ENCODE data around the gene TMEM271.
"Not testable (repeated sequence)": the region's sequence is repeated elsewhere in the genome, so short reads cannot be mapped to it uniquely, and the experiment has no call there.

The TMEM271 gene

GRCh38 chr4:578451-579443 is 2.7 kb upstream of the TMEM271 start:
- DNase-seq (ENCODE audit: low read depth in 3 of 3) = no peak

DNA sequence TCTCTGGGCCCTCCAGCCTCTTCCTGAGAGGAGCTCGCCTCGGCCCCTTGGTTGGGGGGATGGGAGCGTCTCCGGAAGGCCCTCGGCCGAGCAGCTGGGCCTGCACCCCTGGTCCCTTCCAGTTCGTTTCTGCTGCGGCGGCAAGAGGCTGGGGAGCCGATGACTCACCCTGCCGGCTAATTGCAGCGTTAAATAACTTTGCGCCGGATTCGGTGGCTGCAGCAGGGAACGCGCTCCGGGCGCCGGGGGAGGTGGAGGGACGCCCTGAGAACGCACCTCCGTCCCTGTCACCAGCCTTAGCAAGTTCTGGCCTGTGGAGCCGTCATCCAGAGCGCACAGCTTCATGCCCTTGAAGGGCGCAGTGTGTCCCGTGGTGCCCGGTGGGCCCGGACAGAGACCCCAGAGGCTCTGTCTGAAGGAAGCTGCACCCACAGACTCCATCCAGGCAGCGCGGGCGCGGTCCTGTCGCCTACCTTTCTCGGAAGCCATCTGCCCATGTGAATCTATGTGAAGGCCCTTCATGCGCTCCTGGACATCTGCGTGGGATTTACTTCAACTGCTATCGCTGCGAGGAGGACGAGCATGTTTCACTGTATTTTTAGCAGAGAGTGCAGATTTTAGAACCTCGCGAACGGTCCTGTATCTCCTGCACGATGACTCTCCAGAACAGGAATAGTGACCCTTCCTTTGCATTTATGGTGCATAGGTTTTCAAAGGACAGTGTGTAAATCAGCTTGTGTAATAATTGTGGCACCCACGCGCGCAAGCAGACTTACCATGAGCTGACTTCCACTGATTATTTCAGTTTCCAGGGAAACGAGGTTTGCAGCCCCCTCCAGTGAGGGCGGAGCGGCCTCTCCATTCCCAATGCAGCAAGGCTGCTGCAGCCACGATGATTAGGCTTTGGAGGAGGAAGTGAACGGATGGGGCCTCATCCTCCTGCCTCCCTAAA is 1.7 kb upstream of the TMEM271 start:
- no peak for DNase-seq (ENCODE audit: low read depth in 3 of 3)

DNA sequence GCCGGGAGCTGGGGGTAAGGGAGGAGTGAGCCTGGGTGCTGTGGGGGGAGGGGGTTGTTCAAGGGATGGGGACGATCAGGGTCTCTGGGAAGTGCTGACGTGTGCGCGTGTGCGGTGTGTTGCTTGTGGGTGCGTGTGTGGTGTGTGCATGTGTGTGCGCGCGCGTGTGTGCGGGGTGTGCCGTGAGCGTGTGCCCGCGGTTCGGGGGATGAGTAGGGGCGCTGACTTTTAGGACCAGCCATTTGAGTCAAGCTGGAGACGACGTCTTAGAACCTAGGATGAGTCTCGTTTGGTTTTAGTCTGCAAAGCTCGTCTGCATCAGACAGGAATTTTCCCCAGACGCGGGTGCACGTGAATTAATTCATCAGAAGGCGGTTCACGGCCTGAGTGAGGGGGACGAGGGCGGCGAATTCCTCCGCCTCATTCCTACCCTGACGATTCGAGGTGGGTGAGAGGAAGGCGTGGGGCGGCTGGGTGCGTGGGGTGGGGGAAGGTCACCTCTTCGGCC is 950 bp upstream of the TMEM271 start:
- no peak for DNase-seq (ENCODE audit: low read depth in 3 of 3)

- no peak for DNase-seq (ENCODE audit: low read depth in 3 of 3)
These were observed 584 bp downstream of the TMEM271 start for GRCh38 chr4:575281-576141.

GRCh38 chr4:574346-575161 is 1.5 kb downstream of the TMEM271 start:
- no peak for DNase-seq (ENCODE audit: low read depth in 3 of 3)

- no peak for DNase-seq (ENCODE audit: low read depth in 3 of 3)
These were observed 2.8 kb downstream of the TMEM271 start for GRCh38 chr4:573122-573892.

DNA sequence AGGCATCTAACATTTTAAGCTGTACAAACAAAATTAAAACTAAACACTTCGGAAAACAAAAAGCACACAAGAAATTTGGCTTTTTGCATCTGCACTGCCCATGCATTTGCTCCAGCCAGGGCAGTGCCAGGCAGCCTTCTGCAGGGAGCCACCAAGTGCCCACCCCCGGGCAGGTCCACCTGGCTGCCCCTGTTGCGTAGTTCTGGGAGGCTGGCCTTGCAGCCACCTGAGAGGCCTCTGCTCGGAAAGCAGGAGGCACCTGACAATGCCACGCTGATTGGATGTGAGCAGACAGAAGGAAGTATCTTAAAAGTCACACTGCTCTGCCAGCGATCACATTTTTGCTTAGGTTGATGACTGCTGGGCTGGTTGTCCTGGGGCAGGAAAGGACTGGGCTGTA is 3.5 kb downstream of the TMEM271 start:
- no peak for DNase-seq (ENCODE audit: low read depth in 3 of 3)

GRCh38 chr4:571838-572572 is 4.1 kb downstream of the TMEM271 start:
- no peak for DNase-seq (ENCODE audit: low read depth in 3 of 3)

DNA sequence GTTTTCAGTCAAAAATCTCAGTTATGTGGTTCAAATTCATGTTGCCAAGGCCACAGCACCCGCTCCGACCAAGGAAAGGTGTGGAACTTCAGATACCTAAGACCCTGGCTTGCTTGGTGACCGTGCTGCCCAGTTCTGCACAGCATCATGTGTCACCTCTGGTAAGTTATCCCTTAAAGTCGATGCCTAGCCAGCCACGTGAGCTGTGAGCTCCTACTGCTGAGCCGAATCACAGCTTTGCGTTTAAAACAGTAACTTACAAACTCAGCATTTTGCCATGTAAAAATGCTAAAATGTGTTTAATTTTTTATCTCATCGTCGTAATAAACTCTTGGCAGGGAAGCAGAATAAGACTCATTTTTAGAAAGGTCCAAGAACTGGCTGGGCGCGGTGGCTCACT is 5.3 kb downstream of the TMEM271 start:
- DNase-seq (ENCODE audit: low read depth in 3 of 3) = no peak

GRCh38 chr4:569958-570667 is 6.0 kb downstream of the TMEM271 start:
- no peak for DNase-seq (ENCODE audit: low read depth in 3 of 3)

- DNase-seq (ENCODE audit: low read depth in 3 of 3) = no peak
These were observed 7.1 kb downstream of the TMEM271 start for GRCh38 chr4:568962-569361.

- no peak for DNase-seq (ENCODE audit: low read depth in 3 of 3)
These were observed 7.8 kb downstream of the TMEM271 start for GRCh38 chr4:568351-568652.

GRCh38 chr4:567457-568350 is 8.4 kb downstream of the TMEM271 start:
- DNase-seq (ENCODE audit: low read depth in 3 of 3) = no peak

DNA sequence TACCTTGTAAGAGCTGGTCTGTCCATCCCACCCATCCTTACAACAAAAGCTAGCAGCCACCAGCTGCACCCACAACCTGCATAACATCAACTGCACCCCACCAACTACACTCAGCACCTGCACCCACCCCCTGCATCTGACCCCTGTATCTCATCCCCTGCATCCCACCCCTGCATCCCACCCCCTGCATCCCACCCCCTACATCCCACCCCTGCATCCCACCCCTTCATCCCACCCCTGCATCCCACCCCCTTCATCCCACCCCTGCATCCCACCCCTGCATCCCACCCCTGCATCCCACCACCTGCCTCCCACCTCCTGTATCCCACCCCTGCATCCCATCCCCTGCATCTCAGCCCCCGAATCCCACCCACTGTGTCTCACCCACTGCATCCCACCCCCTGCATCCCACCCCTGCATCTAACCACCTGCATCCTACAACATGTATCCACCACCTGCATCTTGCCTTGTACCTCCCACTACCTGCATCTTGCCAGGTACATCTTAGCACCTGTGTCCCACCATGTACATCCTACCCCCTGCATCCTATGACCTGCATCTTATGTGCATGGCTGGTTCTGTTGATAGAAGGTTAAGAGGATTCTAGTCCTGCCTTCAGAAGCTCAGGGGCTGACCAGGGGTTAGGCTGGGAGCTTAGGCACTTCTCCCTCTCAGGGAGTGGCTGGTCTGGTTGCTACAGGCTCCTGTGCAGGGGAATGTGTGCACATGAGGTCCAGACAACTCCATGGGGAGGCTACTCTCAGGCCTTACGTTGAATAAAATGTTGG is 9.4 kb downstream of the TMEM271 start:
- no peak for DNase-seq (ENCODE audit: low read depth in 3 of 3)

DNA sequence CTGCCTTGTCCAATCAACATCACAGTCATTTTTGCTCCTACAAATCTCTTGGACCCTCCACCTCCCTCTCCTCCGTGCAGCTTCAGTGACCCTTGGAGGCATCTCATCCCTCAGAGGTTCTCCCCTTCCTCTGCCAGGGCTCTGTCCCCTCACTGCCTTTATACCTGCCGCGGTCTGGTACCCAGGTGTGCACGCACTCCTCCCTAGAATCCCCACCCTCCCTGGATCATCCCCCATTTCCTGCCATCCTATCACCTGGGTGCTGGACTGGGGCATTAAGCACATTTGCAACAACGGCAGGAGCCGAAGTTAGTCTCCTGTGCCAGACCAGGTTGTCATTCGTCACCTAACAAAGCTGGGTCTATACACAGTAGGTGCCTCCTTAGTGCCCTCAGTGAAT is 10.1 kb downstream of the TMEM271 start:
- DNase-seq (ENCODE audit: low read depth in 3 of 3) = no peak

- not testable (repeated sequence) for DNase-seq (ENCODE audit: low read depth in 3 of 3)
These were observed 10.5 kb downstream of the TMEM271 start for GRCh38 chr4:565614-566013.

GRCh38 chr4:562458-562857 is 13.6 kb downstream of the TMEM271 start:
- not testable (repeated sequence) for DNase-seq (ENCODE audit: low read depth in 3 of 3)
